ENCODE results near the gene ISLR. TPM values are rescaled to one million over a fixed set of nuclear protein-coding genes. Genes with fewer than 3 reads are reported as not detected.

ISLR gene
- total RNA-seq, 2 donors from 2014 or later = 51.9 to 59.9 TPM

GRCh38 chr15:74209997-74210671 lies 36.6 kb downstream of the ISLR start:
- Histone ChIP-seq H3K27ac (no peak overlapping the region), H3K36me3 (no peaks in the 10 kb centered on the region), H3K9me3 (no peaks in the 10 kb centered on the region), H3K4me3 (no peak overlapping the region), H3K4me1 (peaks cover 0 to 25% of the 10 kb centered on the region in 2 donors), H3K27me3 (no peaks in the 10 kb centered on the region)
- TF ChIP-seq, protein P1, sequence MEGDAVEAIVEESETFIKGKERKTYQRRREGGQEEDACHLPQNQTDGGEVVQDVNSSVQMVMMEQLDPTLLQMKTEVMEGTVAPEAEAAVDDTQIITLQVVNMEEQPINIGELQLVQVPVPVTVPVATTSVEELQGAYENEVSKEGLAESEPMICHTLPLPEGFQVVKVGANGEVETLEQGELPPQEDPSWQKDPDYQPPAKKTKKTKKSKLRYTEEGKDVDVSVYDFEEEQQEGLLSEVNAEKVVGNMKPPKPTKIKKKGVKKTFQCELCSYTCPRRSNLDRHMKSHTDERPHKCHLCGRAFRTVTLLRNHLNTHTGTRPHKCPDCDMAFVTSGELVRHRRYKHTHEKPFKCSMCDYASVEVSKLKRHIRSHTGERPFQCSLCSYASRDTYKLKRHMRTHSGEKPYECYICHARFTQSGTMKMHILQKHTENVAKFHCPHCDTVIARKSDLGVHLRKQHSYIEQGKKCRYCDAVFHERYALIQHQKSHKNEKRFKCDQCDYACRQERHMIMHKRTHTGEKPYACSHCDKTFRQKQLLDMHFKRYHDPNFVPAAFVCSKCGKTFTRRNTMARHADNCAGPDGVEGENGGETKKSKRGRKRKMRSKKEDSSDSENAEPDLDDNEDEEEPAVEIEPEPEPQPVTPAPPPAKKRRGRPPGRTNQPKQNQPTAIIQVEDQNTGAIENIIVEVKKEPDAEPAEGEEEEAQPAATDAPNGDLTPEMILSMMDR (IDR thresholded peaks at IDR 0.05) = no peak
- no peak for DNase-seq (ENCODE audit: low spot score)

DNA sequence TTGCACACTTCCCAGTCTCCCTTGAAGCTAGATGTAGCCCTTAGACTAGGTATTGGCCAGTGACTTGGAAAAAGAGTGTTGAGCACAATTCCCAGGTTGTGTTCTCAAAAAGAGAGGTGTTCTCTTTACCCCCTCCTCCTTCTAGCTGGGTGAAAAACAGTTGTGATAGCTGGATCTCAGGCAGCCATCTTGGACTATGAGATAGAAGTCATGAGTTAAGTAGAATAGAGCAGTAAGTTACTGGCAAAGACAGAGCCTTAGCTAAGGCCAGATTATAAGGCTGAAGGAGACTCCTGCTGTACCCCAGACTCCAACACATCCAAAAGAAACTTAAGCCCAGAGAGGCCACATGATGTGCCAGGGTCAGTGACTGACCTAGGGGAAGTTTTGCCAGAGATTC lies 37.2 kb downstream of the ISLR start:
- TF ChIP-seq, protein P1 (IDR thresholded peaks at IDR 0.05) = no peak

GRCh38 chr15:74211656-74212055 lies 38.1 kb downstream of the ISLR start:
- Histone ChIP-seq H3K4me1 (peaks cover 0 to 18% of the 10 kb centered on the region in 2 donors), H3K27ac (no peak overlapping the region), H3K4me3 (no peak overlapping the region), H3K36me3 (no peaks in the 10 kb centered on the region), H3K9me3 (no peaks in the 10 kb centered on the region), H3K27me3 (no peaks in the 10 kb centered on the region)
- TF ChIP-seq, protein P1 (IDR thresholded peaks at IDR 0.05) = no peak
- no peak for DNase-seq (ENCODE audit: low spot score)

More for the DNA sequence above, 37.2 kb downstream of the ISLR start:
- Histone ChIP-seq H3K9me3 (no peaks in the 10 kb centered on the region), H3K36me3 (no peaks in the 10 kb centered on the region), H3K4me1 (peaks cover 0 to 19% of the 10 kb centered on the region in 2 donors), H3K27me3 (no peaks in the 10 kb centered on the region), H3K4me3 (no peak overlapping the region), H3K27ac (no peak overlapping the region)
- no peak for DNase-seq (ENCODE audit: low spot score)

GRCh38 chr15:74212494-74212893 lies 39.0 kb downstream of the ISLR start:
- Histone ChIP-seq H3K4me1 (peaks cover 0 to 18% of the 10 kb centered on the region in 2 donors), H3K27ac (no peak overlapping the region), H3K36me3 (no peaks in the 10 kb centered on the region), H3K27me3 (no peaks in the 10 kb centered on the region), H3K4me3 (no peak overlapping the region), H3K9me3 (no peaks in the 10 kb centered on the region)
- TF ChIP-seq, protein P1 (IDR thresholded peaks at IDR 0.05) = no peak
- no peak for DNase-seq (ENCODE audit: low spot score)

DNA sequence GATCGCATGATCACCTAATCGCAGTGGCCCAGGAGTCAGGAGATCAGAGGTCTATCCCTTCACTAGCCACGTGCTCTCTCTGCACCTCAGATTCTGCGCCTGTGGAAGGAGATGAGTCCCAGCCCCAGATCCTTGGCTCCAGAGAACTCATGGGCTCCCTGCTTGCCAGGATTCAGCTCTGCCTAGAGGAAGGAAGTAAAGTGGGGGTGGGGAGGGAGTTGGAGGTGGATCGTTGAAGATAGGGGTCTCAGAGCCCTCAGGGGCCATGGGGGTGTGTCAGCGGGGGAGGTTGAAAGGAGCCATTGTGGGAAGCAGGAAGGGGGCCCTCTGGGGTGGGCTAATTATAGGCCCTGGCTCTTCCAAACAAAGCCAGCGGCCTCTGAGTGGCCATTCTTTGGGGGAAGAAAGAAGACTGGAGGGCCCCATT lies 40.4 kb downstream of the ISLR start:
- no peaks in the 10 kb centered on the region for H3K27me3 ChIP-seq
- no peak overlapping the region for H3K4me3 ChIP-seq
- H3K36me3 ChIP-seq = no peaks in the 10 kb centered on the region
- DNase-seq (ENCODE audit: low spot score) = no peak
- no peak overlapping the region for H3K27ac ChIP-seq
- H3K9me3 ChIP-seq = no peaks in the 10 kb centered on the region
- TF ChIP-seq, protein P1 (IDR thresholded peaks at IDR 0.05) = no peak
- H3K4me1 ChIP-seq = peaks cover 0 to 18% of the 10 kb centered on the region in 2 donors

All from right atrium auricular region (tissue), 2 donors.